ENCODE results near the gene ZC3H13.

ZC3H13 gene

DNA sequence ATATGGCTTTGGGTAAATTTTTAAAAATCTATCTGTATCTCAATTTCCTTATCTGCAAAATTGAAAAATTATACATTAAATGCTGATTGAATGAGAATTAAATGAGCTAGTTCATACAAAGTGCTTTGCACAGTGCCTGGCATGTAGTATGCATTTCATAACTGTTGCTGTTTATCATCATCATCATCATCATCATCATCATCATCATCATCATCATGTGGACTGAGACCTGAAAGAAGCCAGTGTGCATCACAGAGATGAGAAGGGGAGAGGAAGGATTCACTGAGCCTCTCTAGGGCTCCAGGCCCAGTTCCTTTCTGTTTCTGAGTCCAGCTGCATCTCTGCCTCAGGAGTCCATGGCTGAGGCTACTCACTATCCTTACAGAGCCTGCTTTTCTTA, 6.9 kb upstream of the ZC3H13 start:
- no peak for DNase-seq (ENCODE audit: low spot score)

DNA sequence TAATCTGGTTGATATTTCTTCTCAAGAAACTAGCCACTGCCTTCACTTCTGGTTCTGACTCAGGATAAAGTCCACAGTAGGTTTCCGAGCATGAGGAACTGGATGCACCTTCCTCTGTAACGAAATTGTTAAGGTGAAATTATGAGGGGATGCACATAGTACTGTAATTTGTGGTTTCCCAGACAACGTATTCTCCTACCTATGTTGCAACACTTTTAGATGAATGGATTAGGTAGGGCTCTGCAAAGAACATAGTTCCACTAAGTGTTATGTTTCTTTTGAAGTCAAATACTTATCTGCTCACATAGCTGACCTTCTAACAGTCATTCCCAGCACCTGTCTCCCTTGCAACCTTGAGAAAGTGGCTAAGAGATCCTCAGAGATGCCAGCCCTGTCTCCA, 5.7 kb upstream of the ZC3H13 start:
- DNase-seq (ENCODE audit: low spot score), result no peak

DNA sequence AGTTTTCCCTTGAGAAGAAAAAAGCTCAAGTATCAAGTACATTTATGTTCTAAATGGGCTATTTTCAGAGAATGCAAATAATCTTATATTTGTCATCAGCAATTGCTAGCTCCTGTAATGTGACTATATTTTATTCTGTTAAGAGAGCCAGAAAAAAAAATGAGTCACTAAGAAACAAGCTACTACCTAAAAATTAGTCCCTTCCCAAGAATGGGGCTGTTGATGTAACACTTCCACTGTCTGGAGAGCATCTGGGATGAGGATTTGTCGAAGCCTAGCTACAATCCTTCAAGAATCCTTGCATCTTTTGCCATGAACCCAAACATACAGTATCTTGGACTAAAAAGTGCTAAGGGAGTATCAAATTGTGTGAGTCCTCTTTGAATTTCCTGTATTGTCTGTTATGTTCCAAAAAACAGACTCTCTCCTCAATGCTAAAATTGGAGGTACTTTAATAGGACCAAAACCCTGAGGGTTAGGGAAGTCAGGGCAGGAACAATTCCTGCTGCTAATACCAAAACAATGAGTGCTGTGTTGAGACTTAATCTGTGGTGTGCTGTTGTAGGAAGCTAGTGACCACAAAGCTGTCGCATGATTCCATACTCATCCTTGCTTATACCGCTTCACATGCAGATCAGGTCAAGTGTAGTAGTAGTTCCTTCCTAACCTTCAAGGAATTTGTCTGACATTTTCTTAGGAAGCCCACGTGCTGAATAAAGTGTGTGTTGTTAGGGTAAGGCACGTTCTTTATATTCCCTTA, 4.9 kb upstream of the ZC3H13 start:
- no peak for DNase-seq (ENCODE audit: low spot score)

DNA sequence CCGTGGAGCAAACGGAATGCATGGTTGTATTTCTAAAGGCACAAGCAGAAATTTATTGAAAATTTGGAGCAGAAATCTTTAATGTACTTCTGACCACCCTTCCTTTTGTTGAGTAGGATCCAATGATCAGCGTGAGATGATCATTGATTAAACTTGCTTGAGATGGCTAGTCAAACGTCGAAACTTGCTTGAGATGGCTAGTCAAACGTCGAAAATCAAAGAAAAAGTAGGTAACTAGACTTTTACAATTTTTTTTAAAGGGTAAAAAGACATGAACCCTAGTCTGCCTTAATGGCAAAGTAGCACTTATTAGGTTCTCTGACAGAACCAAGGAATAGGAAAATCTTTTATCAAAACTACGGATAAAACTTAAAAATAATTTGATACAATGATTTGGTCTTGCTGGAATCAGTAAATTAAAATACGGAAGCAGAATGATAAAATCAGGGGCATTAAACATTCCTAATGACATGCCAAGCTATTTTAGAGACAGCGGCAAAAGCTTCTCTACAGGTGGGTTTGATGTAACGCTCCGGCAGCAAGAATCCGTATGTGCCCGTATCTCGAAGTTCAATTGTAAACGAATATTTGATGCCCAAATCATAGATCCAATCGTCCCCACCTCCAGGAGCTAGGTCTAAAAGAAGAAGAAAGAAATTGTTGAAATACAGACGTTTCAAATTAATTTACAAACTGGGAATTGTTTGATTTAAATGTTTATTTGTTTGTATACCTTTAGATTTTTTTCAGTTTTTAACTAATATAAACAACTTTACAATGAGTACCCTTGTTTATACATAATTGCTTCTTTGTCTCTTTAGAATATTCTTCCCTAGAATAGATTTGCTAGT, 841 bp upstream of the ZC3H13 start:
- DNase-seq (ENCODE audit: low spot score), result no peak

DNA sequence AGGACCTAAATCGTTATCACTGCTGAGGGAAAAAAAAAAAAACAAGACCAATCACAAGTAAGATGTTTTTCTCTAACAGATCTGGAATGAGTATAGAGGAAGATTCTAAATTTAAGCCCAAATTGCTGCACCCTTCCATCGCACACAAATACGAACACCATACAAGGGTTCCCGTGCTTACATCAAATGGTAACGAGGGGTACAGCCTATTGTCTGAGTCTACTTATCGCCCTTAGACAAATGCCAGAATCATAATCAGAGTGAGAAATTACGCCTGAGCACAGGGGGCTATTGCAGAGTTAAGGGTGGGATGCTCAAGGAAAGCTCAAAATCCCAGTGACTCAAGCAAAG, 603 bp downstream of the ZC3H13 start:
- DNase-seq (ENCODE audit: low spot score), result no peak

DNA sequence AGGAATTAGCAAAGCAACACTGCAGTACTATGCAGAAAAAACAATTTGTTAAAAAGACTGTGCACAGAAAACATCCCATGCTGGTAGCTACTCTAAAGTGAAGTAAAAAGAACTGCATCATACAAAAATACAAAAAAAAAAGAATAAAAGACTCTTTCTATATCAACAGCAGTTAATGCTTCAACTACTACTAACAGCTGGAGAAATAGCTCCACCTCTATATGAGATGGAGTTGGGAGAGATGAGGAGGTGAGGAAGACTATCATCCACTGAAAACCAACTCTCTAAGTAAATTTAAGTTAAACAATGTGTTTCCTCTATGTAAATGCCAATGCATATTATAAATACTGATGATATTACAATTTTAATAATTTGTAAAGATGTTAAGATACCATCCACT, 1.8 kb downstream of the ZC3H13 start:
- DNase-seq (ENCODE audit: low spot score), result no peak

DNA sequence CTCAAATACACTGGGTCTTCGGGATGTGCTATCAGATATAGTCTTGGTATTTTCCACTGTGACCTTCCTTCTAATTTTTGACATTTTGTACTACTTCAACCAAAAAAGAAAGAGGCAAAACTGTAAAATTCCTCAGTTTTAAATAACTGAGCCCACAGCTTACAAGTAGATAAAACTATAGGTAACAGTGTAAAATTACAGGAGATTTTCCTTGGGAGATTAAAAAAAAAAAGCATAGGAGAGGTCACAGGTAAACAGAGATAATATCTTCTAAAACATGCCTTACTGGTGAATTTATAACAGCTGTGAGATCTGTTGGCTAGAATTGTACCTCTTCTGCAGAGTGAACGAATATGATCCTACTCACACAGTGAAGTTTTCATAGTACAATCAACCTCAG, 7.1 kb downstream of the ZC3H13 start:
- no peak for DNase-seq (ENCODE audit: low spot score)

DNA sequence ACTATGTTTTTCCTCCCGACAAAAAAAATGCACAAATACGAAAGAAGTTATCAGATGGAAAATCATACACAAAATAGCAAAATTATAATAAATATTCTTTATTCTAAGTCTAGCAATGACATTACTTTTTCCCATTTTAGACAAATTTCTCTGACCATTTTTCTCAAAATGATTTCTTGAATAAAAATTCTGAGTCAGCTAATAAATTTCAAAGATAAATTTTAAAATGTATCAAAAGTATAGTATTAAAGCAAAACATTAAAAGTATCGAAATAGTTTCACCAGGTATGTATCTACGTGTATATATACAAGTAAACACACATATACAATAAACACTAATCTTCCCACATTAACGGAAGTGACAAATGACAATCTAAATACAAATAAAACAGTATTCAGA, 8.9 kb downstream of the ZC3H13 start:
- no peak for DNase-seq (ENCODE audit: low spot score)

DNA sequence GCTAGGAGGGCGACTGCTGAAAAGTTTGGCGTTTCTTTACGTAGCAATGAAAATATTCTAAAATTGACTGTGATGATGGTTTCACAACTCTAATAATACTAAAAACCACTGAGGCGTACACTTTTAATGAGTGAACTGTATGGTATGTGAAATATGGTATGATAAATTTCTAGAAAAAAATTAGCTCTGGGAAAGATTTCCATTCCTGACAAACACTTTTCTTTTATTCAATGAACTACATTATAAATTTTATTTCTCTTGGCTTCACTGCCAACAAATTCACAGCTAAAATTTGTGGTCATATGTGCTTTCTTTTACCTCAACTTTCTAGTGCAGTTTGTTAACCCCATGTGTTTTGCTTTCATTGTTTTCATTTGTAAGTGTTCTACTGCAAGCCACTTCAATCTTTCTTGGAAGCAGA, 11.1 kb downstream of the ZC3H13 start:
- DNase-seq (ENCODE audit: low spot score), result no peak

DNA sequence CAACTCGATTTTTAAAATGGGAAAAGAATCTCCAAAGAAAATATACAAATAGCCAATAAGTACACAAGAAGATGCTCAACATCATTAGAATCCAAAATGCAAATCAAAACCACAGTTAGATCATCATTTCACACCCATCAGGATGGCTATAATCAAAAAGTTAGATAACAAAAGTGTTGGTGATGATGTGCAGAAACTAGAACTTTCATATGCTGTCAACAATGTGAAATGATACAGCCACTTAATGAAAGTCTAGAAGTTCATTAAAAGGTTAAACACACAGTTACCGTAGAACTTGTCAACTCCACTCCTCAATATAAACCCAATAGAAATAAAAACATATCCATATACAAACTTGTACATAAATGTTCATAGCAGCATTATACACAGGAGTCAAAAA, 11.8 kb downstream of the ZC3H13 start:
- no peak for DNase-seq (ENCODE audit: low spot score)

DNA sequence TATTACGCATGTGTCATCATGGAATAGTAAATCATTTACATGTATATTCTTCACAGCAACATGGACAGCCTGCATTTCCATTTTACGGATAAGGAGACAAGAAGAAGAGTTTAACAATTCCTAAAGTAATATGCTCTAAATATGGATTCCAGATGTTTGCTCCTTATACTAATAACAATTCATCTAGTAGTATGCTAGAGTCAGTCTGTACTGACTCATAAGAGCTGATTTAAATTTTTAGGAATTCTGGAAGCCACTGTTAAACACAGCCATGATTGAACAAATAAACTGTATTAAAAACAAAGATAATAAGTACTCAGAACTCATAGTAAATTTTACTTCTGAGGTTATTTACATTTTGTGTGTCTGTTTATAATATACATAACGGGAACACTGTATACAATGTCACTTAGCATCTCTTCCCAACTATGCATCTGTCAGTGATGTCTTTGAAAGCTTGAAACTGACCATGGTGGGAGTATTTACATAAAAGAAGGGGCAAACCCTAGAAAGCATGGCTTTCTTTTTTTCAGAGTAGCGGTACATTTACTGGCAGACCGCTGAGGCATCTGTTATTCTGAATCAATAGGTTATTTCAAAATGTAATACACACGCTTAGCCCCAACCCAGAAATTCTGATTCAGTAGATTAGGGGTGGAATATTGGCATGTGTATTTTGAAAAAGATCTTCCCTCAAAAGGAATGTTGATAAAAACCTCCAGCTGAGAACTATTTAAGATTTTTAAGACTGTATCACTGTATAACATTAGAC, 12.9 kb downstream of the ZC3H13 start:
- DNase-seq (ENCODE audit: low spot score), result no peak

DNA sequence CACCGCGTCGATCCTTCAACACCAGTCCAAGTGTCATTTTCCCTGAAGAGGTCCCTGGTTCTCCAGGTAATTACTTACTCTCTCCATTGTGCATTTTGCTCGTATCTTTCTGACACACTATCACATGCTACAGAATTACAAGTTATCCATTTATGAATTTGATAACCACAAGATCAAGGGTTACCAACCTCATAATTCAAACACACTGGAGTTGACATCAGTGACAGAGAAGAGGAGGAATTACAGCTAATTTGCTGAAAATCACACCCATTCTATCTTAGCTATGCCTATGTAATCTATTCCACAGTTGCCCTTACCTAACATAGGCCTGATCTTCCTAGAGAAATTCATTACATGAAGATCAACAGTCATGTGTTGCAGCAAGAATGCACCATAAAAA, 14.2 kb downstream of the ZC3H13 start:
- no peak for DNase-seq (ENCODE audit: low spot score)

DNA sequence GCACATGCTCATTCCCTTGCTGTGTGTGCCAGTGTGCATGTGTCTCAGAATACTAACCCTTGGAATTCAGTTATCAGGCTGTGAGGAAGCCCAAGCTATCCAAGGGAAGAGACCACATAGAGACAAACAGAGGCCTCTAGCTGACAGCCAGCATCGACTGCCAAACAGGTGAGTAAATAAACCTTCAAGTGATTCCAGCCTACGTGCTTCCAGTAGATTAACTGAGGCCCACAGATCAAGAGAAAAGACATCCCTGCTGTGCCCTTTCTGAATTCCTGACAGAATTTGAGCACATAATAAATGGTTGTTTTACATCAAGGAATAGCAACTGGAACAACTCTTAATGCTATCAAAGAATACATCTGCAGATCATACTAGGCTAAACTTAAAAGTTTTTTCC, 17.5 kb downstream of the ZC3H13 start:
- DNase-seq (ENCODE audit: low spot score), result no peak

DNA sequence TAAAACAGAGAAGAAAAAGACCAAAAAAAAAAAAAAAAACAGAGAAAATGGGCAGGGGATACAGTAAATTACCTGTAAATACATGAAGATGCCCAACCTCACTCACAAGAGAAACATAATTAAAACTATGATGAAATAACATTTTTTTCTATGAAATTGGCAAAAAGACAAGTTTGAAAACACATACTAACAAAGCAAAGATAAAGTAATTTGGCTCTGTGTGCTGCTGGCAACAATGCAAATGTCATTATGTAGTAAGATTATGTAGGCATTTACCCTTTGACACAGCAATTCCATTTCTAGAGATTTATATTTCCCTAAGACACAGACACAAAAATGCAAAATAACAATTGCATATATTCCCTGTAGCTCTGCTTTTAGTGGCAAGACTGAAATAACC, 20.2 kb downstream of the ZC3H13 start:
- no peak for DNase-seq (ENCODE audit: low spot score)

DNA sequence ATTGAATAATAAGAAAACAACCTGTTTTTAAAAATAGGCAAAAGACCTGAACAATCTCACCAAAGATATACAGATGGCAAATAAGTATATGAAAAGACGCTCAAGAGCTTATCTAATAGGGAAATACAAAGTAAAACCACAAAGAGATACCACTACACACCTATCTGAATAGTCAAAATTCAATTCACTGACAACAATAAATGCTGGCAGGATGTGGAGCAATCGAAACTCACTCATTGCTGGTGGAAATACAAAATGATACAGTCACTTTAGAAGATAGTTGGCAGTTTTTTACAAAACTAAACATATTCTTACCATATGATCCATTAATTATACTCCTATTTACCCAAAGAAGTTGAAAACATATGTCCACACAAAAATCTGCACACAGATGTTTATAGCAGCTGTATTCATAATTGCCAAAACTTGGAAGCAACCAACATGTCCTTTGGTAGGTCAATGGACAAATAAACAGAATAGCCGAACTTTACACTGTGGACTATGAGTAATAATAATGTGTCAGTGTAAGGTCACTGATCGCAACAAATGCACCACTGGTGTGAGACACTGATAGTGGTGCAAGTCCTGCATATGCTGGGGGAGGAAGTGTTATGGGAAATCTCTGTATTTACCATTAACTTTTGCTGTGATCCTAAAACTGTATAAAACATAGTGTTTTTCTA, 20.8 kb downstream of the ZC3H13 start:
- DNase-seq (ENCODE audit: low spot score), result no peak

DNA sequence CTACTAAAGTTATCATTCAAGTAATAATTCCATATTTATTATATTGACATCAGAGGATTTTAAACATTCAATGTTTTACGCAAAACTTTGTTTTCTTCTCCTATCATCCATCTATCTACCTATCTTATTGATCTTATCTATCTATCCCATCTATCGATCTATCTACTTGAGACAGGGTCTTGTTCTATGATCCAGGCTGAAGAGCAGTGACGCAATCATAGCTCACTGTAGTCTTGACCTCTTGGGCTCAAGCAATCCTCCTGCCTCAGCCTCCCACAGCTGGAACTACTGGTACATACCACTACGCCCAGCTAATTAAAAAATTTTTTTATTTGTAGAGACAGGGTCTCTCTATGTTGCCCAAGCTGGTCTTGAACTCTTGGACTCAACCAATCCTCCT, 27.4 kb downstream of the ZC3H13 start:
- no peak for DNase-seq (ENCODE audit: low spot score)

DNA sequence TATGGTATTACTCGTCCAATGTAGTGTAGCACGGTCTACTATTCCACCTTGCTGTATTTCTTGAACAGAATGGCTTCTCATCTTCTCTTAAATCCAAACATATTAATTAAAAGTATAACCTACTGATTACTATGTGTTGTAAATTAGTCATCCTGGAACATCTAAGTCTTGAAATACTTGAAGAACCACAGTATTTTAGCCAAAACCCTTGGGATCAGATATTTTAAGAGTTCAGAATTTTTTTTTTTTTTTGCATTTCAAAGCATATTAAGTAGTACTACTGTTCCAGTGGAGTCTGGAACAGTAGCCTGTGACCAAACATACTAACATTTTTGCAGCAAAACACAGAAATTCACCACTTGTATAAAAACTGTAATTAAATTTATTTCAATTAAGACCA, 30.1 kb downstream of the ZC3H13 start:
- no peak for DNase-seq (ENCODE audit: low spot score)

DNA sequence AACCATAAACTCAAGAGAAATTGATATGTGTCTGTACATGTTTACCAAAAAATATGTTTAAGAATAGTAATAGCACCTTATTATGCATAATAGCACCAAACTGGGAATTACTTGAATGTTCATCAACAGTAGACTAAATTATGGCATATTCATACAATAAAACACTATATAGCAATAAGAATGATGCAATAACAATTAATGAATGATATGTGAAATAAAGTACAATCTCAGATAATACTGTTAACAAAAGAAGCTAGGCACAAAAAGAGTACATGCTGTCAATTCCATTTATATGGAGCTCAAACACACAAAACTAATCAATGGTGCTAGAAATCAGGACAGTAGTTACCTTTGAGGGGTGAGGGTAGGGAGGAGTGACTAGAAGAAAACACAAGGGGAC, 36.3 kb downstream of the ZC3H13 start:
- DNase-seq (ENCODE audit: low spot score), result no peak

DNA sequence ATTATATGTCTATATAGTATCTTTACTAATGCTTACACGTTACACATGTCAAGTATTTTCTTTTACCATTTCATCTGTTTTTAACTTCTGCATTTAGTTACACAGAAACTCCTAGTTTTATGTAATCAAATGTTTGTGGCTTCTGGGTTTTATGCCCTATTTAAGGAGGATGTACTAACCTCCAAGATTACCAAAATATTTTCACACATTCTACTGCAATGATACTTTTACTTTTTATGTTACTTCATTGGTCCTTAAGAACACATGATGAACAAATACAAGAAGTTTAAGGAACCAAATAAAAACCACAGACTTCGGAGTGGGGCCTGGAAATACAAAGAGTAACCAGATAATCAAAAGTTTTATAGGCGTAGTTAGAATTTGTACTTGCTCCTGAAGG, 37.2 kb downstream of the ZC3H13 start:
- no peak for DNase-seq (ENCODE audit: low spot score)

DNA sequence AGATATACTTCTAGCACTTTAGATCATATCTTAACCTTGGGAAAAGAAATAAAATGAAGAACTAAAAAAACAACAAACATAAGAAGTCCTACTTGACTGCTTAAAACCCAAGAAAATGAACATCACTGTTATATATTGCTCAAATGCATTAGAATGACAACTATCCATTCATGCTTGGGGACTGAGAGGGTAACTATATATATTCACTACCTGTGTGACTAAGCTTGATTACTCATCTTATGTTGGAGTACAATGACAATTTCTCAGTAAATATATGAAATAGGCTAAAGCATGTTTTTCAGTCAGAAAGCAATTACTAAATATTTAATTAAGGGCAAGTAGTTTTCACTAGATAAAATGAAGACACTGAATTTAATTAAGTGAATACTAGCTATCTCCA, 40.1 kb downstream of the ZC3H13 start:
- no peak for DNase-seq (ENCODE audit: low spot score)

DNA sequence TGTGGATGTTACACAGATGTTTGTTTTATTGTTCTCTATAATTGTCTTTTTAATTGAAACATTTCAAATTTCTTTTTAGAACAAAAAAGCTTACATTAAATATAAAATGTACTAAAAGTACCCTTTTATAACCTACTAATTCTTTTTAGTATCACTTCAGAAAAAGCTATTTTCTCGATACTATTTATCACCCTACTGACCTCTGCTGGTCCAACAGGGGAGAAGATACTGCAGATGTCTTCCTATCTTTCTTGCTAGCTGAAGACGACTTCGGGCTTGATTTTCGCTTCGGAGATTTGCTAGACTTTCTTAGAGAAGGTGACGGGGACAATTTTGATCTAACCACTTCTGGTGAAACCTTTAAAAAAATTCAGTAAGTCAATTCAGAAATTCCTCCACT, 42.4 kb downstream of the ZC3H13 start:
- DNase-seq (ENCODE audit: low spot score), result no peak

DNA sequence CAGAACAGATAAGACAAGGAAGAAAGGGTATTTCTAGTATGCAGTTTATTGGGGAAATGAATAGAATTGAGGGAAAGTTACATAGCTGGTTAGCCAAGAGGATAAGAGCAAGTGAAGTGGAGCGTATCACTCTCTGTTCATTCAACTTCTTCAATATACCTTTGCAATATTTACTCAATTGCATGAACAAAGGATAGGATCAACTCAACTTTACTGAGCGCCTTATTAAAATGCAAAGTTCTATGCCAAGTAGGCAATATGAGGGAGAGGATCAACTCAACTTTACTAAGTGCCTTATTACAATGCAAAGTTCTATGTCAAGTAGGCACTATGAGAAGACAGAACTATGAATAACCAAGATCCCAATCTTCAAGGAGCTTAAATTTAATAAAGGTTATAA, 43.9 kb downstream of the ZC3H13 start:
- no peak for DNase-seq (ENCODE audit: low spot score)
